GM12801 (cell line): ENCODE measurements around the gene ATP11C.

Experiments
- CTCF ChIP-seq: IDR thresholded peaks from one replicate; pipeline ENCODE4 v1.5.1; 2011; ENCODE audit warnings: control low read depth; ENCODE audit not compliant: insufficient read length; ENCODE audit errors: extremely low read depth

The ATP11C gene

GRCh38 chrX:139931646-139932072 is 1.2 kb downstream of the ATP11C start:
- no peak for TF ChIP-seq CTCF

GRCh38 chrX:139930916-139931645 is 1.8 kb downstream of the ATP11C start:
- no peak for TF ChIP-seq CTCF

GRCh38 chrX:139930401-139930800 is 2.5 kb downstream of the ATP11C start:
- TF ChIP-seq CTCF: no peak

- TF ChIP-seq CTCF: no peak
Measured at GRCh38 chrX:139929876-139930275, 3.0 kb downstream of the ATP11C start.

GRCh38 chrX:139924696-139925095 is 8.2 kb downstream of the ATP11C start:
- TF ChIP-seq CTCF: no peak

GRCh38 chrX:139924069-139924695 is 8.7 kb downstream of the ATP11C start:
- no peak for TF ChIP-seq CTCF

- no peak for TF ChIP-seq CTCF
Measured at GRCh38 chrX:139920316-139920715, 12.5 kb downstream of the ATP11C start.
